ENCODE data around the gene P4HA2. TPM values are rescaled to one million over a fixed set of nuclear protein-coding genes. Genes with fewer than 3 reads are reported as not detected.

The P4HA2 gene
- total RNA-seq, 2 donors from 2014 or later = 53.7 to 79.6 TPM

DNA sequence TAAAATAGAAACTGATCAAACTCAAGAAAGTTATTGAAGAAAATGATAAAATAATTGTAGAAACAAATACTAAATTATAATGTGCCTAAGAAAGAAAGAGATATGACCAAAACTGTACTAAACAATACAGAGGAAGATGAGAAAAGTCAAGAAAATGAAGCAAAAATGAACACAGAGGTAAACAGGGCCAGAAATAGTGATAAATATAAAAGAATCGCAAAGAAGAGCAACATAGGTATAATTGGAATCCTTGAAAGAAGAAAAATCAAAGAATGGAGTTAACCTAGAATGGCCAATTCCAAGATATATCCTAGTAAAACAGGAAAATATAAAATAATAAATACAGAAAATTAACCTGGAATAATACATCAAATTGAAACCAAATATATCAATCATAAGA is 84.5 kb downstream of the P4HA2 start:
- intact Hi-C loops (cut with DNase I) = no loop called here
- Histone ChIP-seq H3K4me3 (no peak overlapping the region), H3K36me3 (no peaks in the 10 kb centered on the region), H3K4me1 (no peaks in the 10 kb centered on the region), H3K9me3 (no peaks in the 10 kb centered on the region), H3K27ac (no peak overlapping the region), H3K27me3 (no peaks in the 10 kb centered on the region), H3K9ac (ENCODE audit: low read depth in 2 of 2, low read length in 2 of 2) (no peak overlapping the region)
- TF ChIP-seq, protein P1, sequence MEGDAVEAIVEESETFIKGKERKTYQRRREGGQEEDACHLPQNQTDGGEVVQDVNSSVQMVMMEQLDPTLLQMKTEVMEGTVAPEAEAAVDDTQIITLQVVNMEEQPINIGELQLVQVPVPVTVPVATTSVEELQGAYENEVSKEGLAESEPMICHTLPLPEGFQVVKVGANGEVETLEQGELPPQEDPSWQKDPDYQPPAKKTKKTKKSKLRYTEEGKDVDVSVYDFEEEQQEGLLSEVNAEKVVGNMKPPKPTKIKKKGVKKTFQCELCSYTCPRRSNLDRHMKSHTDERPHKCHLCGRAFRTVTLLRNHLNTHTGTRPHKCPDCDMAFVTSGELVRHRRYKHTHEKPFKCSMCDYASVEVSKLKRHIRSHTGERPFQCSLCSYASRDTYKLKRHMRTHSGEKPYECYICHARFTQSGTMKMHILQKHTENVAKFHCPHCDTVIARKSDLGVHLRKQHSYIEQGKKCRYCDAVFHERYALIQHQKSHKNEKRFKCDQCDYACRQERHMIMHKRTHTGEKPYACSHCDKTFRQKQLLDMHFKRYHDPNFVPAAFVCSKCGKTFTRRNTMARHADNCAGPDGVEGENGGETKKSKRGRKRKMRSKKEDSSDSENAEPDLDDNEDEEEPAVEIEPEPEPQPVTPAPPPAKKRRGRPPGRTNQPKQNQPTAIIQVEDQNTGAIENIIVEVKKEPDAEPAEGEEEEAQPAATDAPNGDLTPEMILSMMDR (IDR thresholded peaks at IDR 0.05) = no peak
- DNase-seq = no peak

DNA sequence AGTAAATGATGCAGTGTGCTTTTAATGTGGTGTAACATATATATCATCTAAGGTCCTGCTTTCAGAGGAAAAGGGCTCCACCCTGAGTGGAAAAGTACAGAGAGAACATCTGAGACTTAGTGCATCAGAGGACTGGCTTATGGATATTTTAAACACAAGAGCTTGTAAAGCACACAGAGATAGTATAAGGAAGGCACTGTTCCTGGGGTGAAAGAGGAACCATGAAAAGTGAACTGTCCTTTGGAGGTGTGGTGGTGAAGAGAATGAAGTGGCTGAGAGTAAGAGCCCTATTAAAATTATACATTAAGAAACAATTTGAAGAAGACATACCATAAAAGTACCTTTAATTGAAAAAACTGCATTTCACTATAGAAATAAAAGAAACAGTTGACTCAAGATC is 85.2 kb downstream of the P4HA2 start:
- TF ChIP-seq, protein P1 (IDR thresholded peaks at IDR 0.05) = no peak
- H3K27ac ChIP-seq = no peak overlapping the region
- no peak for DNase-seq
- no peaks in the 10 kb centered on the region for H3K36me3 ChIP-seq
- H3K9me3 ChIP-seq = no peaks in the 10 kb centered on the region
- H3K4me1 ChIP-seq = no peaks in the 10 kb centered on the region
- H3K4me3 ChIP-seq = no peak overlapping the region
- no peak overlapping the region for H3K9ac ChIP-seq (ENCODE audit: low read depth in 2 of 2, low read length in 2 of 2)
- no peaks in the 10 kb centered on the region for H3K27me3 ChIP-seq
- intact Hi-C loops (cut with DNase I) = no loop called here

Small RNAs within 50 kb of the gene (microRNA-seq; reads per million reads assigned to microRNA genes)
- not detected for gene MIR6830

Other genes with a start within 250 kb of the P4HA2 start
- gene ACSL6, start 216.2 kb downstream of the P4HA2 start, total RNA-seq = under 1 TPM; 0.25 to 0.93 TPM
- gene IL3, start 167.2 kb downstream of the P4HA2 start, total RNA-seq = under 1 TPM in 1 of 2 donors, not detected in 1; 0.25 TPM
- gene CSF2, start 154.1 kb downstream of the P4HA2 start, total RNA-seq = under 1 TPM in 1 of 2 donors, not detected in 1; 0.67 TPM
- 10 to 100 TPM in 1 of 2 donors, 1 to 10 TPM in 1; 2.3 to 14.3 TPM for gene PDLIM4, start 29.8 kb upstream of the P4HA2 start, total RNA-seq
- gene SLC22A4, start 66.5 kb upstream of the P4HA2 start, total RNA-seq = 1 to 10 TPM; 1.3 to 8.3 TPM
- 10 to 100 TPM; 26.0 to 38.6 TPM for gene SLC22A5, start 141.9 kb upstream of the P4HA2 start, total RNA-seq

Measured in colonic mucosa (tissue), 4 donors.